Endometrial microvascular endothelial cells (primary cell): ENCODE data around the gene ACTN3. TPM values are rescaled to one million over a fixed set of nuclear protein-coding genes. Genes with fewer than 3 reads are reported as not detected.
"Not testable (repeated sequence)": the region's sequence is repeated elsewhere in the genome, so short reads cannot be mapped to it uniquely, and the experiment has no call there.

Experiments
- in situ Hi-C: cut with HindIII; loops from 2 replicates; pipeline ENCODE4 v1.10.0; 2017; ENCODE audit warnings: low sequenced_read_pairs, low pct_unique_long_range_greater_than_20kb; ENCODE audit errors: inconsistent ontology term
- total RNA-seq: library from RNA; depleted of rRNA; stranded (reverse); fragments of >200 nt; gene quantifications from one replicate; pipeline ENCODE4 v1.2.3, GENCODE V29; 2015; ENCODE audit errors: inconsistent ontology term

ACTN3 gene
- total RNA-seq, 1 donor from 2014 or later = not detected

GRCh38 chr11:66591175-66591574 is 44.5 kb downstream of the ACTN3 start:
- in situ Hi-C loops = no loop called here

- in situ Hi-C loops = no loop called here
These were observed 46.0 kb downstream of the ACTN3 start, which contains the start of the genes CCDC87 and CCS for GRCh38 chr11:66592457-66593302. Gene CCDC87, minus strand, starts transcription at chr11:66593063. Its CDS starts 48 bp downstream, at chr11:66593015. Gene CCS, plus strand, starts transcription at chr11:66593185. Its CDS starts 77 bp downstream, at chr11:66593262.

- in situ Hi-C loops = no loop called here
These were observed 46.6 kb downstream of the ACTN3 start for GRCh38 chr11:66593303-66593635.

- in situ Hi-C loops = no loop called here
These were observed 46.9 kb downstream of the ACTN3 start for GRCh38 chr11:66593650-66594049.

- in situ Hi-C loops = no loop called here
These were observed 48.7 kb downstream of the ACTN3 start for GRCh38 chr11:66595245-66595904.

GRCh38 chr11:66598993-66599392 is 52.3 kb downstream of the ACTN3 start:
- in situ Hi-C loops = no loop called here

- in situ Hi-C loops = no loop called here
These were observed 53.5 kb downstream of the ACTN3 start for GRCh38 chr11:66600219-66600618.

GRCh38 chr11:66600631-66601233 is 54.0 kb downstream of the ACTN3 start:
- in situ Hi-C loops = no loop called here

- in situ Hi-C loops = no loop called here
These were observed 56.4 kb downstream of the ACTN3 start for GRCh38 chr11:66603072-66603471.

GRCh38 chr11:66604155-66604554 is 57.5 kb downstream of the ACTN3 start:
- in situ Hi-C loops = no loop called here

GRCh38 chr11:66606608-66607007 is 59.9 kb downstream of the ACTN3 start:
- in situ Hi-C loops = not testable (repeated sequence)

GRCh38 chr11:66607126-66607834 is 60.6 kb downstream of the ACTN3 start:
- in situ Hi-C loops = no loop called here

- in situ Hi-C loops = no loop called here
These were observed 63.3 kb downstream of the ACTN3 start for GRCh38 chr11:66609721-66610617.

- in situ Hi-C loops = no loop called here
These were observed 65.8 kb downstream of the ACTN3 start for GRCh38 chr11:66612458-66612857.

Other genes starting within 250 kb of the ACTN3 start
- 2.0 TPM for gene CD248, start 229.9 kb upstream of the ACTN3 start, total RNA-seq
- gene RIN1, start 210.5 kb upstream of the ACTN3 start, total RNA-seq = 15.5 TPM
- gene BRMS1, start 201.8 kb upstream of the ACTN3 start, total RNA-seq = 102 TPM
- 27.8 TPM for gene B4GAT1, start 199.3 kb upstream of the ACTN3 start, total RNA-seq
- gene SLC29A2, start 175.1 kb upstream of the ACTN3 start, total RNA-seq = not detected
- not detected for gene NPAS4, start 125.9 kb upstream of the ACTN3 start, total RNA-seq
- gene MRPL11, start 108.1 kb upstream of the ACTN3 start, total RNA-seq = 77.6 TPM
- 7.9 TPM for gene PELI3, start 80.0 kb upstream of the ACTN3 start, total RNA-seq
- 79.5 TPM for gene DPP3, start 66.5 kb upstream of the ACTN3 start, total RNA-seq
- 26.7 TPM for gene BBS1, start 36.3 kb upstream of the ACTN3 start, total RNA-seq
- gene ZDHHC24, start 855 bp upstream of the ACTN3 start, total RNA-seq = 20.6 TPM
- gene CTSF, start 21.7 kb downstream of the ACTN3 start, total RNA-seq = 17.6 TPM
- gene CCDC87, start 46.2 kb downstream of the ACTN3 start, total RNA-seq = 0.19 TPM
- 27.9 TPM for gene CCS, start 46.3 kb downstream of the ACTN3 start, total RNA-seq
- gene RBM14, start 69.7 kb downstream of the ACTN3 start, total RNA-seq = 74.4 TPM
- 135 TPM for gene RBM4, start 91.8 kb downstream of the ACTN3 start, total RNA-seq
- 17.7 TPM for gene RBM4B, start 131.0 kb downstream of the ACTN3 start, total RNA-seq
- 59.2 TPM for gene SPTBN2, start 182.3 kb downstream of the ACTN3 start, total RNA-seq